Ishikawa (cell line): ENCODE measurements around the gene EDIL3.

Experiments used
- CEBPB ChIP-seq: IDR thresholded peaks from 2 replicates; pipeline ENCODE4 v1.6.1; 2012
- EGR1 ChIP-seq: IDR thresholded peaks from 2 replicates; pipeline ENCODE4 v1.6.1; 2012
- EP300 ChIP-seq: IDR thresholded peaks from 2 replicates; pipeline ENCODE4 v1.6.1; 2012; ENCODE audit warnings: borderline replicate concordance
- NFIC ChIP-seq: IDR thresholded peaks from 2 replicates; pipeline ENCODE4 v1.6.1; 2012
- RAD21 ChIP-seq: IDR thresholded peaks from 2 replicates; pipeline ENCODE4 v1.6.1; 2012; ENCODE audit warnings: low read depth
- TAF1 ChIP-seq: IDR thresholded peaks from 2 replicates; pipeline ENCODE4 v1.6.1; 2012; ENCODE audit warnings: low read depth, mild to moderate bottlenecking
- TCF12 ChIP-seq: IDR thresholded peaks from 2 replicates; pipeline ENCODE4 v1.6.1; 2012; ENCODE audit warnings: low read depth
- YY1 ChIP-seq: IDR thresholded peaks from 2 replicates; pipeline ENCODE4 v1.6.1; 2012; ENCODE audit warnings: low read depth
- ZBTB7A ChIP-seq: IDR thresholded peaks from 2 replicates; pipeline ENCODE4 v1.6.1; 2012; ENCODE audit warnings: low read depth
- TF ChIP-seq, protein P1 (sequence below): IDR thresholded peaks from 2 replicates; pipeline ENCODE4 v1.6.1; 2012; ENCODE audit warnings: low read depth, mild to moderate bottlenecking
- TF ChIP-seq, protein P2 (sequence below): IDR thresholded peaks from 2 replicates; pipeline ENCODE4 v1.6.1; 2012
- TF ChIP-seq, protein P3 (sequence below): IDR thresholded peaks from 2 replicates; pipeline ENCODE4 v1.6.1; 2012

DNA sequence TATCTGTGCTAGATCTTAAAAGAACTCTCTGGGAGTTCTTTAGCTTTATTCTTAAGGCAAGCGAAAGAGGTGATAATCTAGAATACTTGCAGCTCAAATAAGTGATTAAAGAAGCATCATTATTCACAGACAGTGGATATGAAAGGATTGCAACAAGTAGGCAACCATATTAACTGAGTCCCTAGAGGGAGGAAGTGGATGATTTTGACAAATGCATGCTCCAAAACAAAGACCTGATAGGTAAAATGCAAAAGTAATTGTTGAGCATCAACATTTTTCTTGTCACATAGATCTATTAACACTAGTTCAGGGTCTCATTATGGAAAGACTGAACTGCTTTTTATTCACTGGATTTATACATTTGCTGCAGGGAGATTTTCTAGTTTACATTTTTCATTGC, 109.1 kb downstream of the EDIL3 start:
- TF ChIP-seq CEBPB (no peak), RAD21 (no peak), TCF12 (no peak), EGR1 (no peak), TAF1 (no peak), NFIC (no peak), ZBTB7A (no peak), YY1 (no peak), EP300 (no peak)
- TF ChIP-seq, protein P1, sequence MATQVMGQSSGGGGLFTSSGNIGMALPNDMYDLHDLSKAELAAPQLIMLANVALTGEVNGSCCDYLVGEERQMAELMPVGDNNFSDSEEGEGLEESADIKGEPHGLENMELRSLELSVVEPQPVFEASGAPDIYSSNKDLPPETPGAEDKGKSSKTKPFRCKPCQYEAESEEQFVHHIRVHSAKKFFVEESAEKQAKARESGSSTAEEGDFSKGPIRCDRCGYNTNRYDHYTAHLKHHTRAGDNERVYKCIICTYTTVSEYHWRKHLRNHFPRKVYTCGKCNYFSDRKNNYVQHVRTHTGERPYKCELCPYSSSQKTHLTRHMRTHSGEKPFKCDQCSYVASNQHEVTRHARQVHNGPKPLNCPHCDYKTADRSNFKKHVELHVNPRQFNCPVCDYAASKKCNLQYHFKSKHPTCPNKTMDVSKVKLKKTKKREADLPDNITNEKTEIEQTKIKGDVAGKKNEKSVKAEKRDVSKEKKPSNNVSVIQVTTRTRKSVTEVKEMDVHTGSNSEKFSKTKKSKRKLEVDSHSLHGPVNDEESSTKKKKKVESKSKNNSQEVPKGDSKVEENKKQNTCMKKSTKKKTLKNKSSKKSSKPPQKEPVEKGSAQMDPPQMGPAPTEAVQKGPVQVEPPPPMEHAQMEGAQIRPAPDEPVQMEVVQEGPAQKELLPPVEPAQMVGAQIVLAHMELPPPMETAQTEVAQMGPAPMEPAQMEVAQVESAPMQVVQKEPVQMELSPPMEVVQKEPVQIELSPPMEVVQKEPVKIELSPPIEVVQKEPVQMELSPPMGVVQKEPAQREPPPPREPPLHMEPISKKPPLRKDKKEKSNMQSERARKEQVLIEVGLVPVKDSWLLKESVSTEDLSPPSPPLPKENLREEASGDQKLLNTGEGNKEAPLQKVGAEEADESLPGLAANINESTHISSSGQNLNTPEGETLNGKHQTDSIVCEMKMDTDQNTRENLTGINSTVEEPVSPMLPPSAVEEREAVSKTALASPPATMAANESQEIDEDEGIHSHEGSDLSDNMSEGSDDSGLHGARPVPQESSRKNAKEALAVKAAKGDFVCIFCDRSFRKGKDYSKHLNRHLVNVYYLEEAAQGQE = no peak
- TF ChIP-seq, protein P2, sequence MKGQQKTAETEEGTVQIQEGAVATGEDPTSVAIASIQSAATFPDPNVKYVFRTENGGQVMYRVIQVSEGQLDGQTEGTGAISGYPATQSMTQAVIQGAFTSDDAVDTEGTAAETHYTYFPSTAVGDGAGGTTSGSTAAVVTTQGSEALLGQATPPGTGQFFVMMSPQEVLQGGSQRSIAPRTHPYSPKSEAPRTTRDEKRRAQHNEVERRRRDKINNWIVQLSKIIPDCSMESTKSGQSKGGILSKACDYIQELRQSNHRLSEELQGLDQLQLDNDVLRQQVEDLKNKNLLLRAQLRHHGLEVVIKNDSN = no peak
- TF ChIP-seq, protein P3, sequence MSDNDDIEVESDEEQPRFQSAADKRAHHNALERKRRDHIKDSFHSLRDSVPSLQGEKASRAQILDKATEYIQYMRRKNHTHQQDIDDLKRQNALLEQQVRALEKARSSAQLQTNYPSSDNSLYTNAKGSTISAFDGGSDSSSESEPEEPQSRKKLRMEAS = no peak
